ENCODE measurements around the gene SH2B3.
"Not testable (repeated sequence)": the region's sequence is repeated elsewhere in the genome, so short reads cannot be mapped to it uniquely, and the experiment has no call there.

SH2B3 gene

DNA sequence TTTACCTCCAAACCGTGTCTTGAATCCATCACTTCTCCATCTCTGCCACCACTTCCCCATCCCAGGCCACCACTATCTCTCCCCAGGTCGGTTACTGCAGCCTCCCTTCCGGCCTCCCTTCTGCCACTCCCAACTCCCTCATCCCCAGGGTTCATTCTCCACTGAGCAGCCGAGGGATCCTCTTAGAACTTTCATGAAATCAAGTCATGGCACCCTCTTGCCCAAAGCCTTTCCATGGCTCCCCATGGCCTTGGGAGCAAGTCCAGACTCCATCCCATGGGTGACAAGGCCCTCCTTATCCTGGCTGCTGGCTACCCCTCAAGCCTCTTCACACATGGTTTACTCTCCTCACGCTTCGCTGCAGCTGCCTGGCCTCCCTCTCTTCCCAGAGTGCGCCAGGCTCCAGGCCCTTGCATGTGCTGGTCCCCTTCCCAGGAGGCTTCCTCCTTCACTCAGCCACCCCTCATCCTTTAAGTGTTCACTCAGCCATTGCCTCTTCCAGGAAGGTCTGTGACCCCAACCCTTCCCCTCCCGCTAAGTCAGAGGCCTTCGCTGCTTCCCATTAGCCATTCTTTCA, 17.9 kb upstream of the SH2B3 start:
- FAIRE-seq: no peak

DNA sequence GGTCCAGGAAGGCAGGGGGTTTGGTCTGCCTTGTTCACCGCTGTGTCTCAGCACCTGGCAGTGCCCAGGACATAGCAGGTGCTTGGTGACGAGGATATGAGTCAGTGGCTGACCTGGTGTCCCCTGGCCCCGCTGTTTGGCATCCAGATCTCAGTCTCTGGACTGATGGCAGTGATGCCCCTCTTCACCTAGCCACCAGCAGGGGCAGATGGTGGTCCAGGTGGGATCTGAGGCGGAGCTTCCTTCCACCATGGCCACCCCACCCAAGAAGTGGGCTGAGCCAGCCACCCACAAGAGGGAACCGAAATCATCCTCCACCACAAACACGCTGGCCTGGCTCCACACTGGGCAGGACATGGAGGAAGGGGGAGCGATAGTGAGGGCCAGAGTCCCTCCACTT, 16.1 kb upstream of the SH2B3 start:
- no peak for FAIRE-seq

DNA sequence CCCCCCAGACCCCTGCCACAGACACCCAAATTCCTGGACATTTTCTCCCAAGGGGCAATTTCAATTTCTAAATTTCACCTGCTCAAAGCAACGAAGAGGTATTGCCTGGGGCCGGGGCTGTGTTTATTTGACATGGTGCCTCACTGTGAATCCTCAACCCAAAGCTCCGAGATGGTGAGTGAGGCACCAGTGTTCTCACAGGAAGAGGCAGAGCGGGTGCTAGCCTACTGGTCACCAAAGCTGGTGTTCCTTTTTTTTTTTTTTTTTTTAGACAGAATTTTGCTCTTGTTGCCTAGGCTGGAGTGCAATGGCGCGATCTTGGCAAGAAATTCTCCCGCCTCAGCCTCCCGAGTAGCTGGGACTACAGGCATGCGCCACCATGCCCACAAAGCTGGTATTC, 14.8 kb upstream of the SH2B3 start:
- no peak for FAIRE-seq

DNA sequence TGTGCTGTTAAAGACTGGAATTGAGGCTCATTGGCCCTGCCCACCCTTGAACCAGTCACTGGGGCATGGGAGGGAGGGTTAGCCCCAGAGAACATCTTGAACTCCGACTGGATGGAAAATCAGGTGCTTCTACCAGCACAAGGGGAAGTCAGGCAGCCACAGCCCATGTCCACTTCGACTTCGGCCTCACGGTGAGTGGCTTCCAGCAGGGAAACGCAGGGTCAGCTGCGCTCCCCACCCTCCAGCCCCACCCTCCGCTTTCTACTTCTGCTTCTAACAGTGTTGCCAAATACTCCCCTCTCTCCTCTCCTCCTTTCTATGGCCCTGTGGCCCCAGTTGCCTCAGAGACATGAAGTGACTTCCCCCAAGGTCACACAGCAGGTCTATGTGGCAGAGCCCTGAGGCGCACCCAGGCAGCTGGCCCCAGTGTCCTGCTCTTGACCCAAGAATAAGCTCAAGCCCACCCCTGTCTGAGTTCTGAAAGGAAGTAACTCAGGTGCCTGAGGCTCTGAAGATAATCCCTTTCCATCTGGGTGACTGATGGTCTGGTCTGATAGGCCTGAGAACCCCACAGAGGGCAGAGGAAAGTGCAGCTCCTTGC, 11.9 kb upstream of the SH2B3 start:
- FAIRE-seq: no peak

DNA sequence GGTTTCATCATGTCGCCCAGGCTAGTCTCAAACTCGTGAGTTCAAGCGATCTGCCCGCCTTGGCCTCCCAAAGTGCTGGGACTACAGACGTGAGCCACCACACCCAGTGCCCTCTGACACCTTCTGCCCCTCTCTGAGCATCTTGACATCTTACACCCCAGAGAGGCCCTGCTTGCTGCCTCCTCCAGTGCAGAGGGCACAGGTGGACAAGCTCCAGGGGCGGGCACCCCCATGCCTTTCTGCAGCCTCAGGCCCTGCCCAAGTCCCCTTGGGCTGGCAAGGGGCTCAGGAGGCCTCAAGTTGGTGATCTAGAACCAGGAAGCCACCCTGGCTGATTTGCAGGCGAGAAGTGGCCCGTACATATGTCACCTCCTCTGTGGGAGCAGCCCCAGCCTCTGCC, 11.2 kb upstream of the SH2B3 start:
- no peak for FAIRE-seq

DNA sequence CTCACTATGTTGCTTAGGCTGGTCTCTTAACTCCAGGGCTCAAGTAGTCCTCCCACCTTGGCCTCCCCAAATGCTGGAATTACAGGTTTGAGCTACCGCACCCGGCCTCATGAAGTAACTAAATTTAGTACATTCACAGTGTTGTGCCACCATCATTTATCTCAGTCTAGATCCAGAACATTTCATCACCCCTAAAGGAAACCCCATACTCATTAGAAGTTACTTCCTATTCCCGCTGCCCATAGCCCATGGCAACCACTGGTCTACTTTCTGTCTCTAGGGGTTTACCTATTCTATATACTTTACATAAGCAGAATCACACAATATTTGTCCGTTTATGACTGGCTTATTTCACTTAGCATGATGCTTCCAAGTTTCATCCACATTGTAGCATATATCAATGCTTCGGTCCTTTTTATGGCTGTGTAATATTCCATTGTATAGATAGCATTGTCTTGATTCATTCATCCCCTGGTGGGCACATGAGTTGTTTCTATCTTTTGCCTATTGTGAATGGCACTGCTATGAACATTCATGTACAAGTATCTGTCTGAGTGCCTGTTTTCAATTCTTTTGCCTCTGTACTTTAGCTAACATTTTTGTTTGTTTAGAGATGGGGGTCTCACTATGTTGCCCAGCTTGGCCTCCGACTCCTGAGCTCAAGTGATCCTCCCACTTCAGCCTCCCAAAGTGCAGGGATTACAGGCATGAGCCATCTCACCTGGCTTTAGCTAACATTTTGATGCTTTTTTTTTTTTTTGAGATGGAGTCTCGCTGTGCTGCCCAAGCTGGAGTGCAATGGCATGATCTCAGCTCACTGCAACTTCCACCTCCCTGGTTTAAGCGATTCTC, 10.2 kb upstream of the SH2B3 start:
- no peak for FAIRE-seq

DNA sequence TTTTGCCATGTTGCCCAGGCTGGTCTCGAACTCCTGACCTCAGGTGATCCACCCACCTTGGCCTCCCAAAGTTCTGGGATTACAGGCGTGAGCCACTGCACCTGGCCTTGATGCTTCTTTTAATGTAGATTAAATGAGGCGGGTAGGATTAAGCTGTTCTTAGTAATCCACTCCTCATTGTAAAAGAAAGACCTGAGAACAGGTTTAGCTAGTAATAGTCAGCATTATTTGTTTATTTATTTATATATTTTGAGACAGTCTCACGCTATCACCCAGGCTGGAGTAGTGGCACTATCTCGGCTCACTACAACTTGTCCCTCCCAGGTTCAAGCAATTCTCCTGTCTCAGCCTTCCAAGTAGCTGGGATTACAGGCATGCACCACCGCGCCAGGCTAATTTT, 9.5 kb upstream of the SH2B3 start:
- FAIRE-seq: not testable (repeated sequence)

DNA sequence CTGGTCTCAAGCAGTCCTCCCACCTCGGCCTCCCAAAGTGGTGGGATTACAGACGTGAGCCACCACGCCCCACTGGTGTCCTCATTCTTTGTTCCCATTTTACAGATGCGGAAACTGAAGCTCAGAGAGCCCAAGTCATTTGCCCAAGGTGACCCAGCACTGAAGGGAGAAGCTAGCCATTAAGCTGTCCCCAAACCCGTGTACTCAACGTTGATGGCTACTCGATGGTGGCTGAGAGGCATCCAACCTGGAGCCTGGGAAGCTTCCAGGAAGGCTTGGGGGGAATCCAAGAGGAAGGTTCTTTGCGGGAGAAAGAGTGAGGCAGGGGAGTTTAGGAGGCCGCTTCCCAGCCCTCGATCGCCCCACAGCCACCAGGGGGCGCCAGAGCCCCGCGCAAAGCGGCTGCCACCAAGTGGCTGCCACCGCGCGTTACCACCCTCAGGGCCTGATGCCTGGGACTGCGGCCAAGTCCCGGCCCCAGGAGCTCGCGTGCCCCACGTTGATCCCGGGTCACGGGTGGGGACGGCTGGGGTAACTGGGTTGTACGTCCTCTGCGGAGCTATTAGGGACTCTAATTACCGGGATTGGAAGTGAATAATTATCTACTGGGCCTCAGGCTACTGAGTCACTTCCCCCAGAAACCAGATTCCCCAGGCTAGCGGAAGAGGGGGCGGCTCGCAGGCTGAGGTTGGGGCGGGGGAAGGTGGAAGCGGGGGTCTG, 8.8 kb upstream of the SH2B3 start:
- FAIRE-seq: no peak

DNA sequence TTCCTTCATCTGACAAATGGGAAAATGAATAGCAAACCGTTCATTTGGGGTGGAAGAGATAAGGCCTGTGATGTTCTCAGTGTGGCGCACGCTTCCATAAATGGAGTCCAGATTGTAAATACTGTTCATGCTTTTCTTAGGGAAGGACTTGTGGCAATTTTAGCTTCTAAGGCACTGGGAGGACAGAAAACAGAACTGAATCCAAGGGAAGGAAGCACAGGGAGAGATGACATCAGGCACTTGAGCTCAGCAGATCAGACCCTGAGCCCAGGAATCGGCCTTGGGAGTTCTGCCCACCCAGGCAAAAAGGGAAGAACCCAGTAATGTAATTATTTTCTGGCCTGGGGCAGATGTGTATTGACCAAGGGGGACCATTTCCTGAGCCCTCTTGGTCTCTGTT, 7.2 kb upstream of the SH2B3 start:
- no peak for FAIRE-seq

DNA sequence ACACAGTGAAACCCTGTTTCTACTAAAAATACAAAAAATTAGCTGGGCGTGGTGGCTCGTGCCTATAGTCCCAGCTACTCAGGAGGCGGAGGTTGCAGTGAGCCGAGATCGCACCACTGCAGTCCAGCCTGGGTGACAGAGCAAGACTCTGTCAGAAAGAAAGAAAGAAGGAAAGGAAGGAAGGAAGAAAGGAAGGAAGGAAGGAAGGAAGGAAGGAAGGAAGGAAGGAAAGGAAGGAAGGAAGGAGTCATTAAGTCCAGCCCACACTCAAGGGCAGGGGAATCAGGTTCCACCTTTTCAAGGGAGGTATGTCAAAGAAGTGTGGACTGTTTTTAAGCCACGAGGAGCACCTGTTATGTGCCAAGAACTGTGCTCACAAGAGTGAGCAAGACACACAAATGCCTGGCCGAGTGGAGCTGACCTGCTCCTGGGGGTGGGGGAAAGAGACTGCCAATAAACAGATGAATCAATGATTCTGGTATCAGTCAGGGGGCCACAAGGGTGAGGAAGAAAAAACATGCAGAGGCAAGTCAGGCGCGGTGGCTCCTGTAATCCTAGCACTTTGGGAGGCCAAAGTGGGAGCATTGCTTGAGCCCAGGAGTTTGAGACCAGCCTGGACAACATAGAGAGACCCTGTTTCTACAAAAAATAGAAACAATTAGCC, 5.8 kb upstream of the SH2B3 start:
- FAIRE-seq: not testable (repeated sequence)

DNA sequence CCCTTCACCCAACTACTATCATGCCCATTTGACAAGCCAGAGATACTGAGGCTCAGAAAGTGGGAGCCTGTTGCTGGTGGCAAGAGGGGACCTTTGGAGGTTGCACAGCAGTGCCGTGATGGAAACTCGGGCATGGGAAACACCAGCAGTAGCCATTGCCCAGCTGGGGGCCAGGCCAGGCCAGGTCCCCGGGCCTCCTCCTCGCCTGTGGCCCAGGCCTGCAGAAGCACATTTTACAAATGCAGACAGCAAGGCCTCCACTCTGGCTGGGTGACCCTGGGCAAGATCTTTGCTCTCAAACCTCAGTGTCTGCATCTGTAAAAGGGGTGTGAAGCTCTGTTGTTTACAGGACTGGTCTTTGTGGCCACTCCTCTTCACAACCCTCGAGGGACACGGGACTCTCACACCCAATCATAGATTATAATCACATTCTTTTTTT, 4.5 kb upstream of the SH2B3 start:
- FAIRE-seq: no peak

DNA sequence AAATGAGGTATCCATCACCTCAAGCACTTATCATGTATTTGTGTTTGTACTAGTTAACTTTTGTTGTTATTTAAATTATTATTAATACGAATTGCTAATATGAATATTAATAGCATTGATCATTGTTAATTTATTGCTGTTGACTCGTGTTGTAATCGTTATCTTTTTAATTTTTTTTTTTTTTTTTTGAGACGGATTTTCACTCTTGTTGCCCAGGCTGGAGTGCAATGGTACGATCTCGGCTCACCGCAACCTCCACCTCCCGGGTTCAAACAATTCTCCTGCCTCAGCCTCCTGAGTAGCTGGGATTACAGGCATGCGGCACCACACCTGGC, 3.3 kb upstream of the SH2B3 start:
- FAIRE-seq: not testable (repeated sequence)

DNA sequence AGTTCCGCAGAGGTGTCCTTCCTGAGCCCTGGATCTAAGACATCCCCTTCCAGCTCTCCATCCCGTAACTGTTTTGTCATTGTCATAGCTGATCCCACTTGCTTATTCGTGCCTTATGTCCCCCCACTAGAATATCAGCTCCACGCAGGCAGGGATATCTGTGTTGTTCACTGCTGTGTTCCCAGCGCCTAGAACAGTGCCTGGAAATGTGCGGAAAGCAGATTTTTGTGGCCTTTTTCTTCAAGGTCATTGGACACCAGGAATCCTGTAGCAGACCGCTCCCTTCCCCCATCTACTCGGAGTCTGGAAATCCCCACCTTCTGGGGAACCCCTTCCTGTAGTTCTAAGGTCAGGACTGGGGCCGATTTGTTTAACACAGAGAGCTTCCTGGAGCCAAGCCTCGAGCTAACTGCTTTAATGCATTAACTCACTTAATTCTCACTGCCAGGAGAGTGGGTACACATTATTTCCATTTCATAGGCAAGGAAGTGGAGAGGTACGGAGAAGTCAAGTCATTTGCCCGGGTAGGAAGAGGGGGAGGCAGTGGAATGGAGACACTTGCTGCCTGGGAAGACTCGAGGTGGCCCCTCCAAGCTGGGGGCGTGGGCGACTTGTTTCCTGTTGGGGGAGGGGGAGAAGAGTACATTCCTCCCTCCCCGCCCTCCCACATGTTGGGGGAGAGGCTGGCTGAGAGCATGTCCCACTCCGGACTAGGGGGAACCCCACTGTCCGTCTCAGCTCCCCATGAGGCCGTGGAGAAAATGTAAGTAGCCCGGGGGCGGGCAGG, 1.2 kb upstream of the SH2B3 start:
- no peak for FAIRE-seq

DNA sequence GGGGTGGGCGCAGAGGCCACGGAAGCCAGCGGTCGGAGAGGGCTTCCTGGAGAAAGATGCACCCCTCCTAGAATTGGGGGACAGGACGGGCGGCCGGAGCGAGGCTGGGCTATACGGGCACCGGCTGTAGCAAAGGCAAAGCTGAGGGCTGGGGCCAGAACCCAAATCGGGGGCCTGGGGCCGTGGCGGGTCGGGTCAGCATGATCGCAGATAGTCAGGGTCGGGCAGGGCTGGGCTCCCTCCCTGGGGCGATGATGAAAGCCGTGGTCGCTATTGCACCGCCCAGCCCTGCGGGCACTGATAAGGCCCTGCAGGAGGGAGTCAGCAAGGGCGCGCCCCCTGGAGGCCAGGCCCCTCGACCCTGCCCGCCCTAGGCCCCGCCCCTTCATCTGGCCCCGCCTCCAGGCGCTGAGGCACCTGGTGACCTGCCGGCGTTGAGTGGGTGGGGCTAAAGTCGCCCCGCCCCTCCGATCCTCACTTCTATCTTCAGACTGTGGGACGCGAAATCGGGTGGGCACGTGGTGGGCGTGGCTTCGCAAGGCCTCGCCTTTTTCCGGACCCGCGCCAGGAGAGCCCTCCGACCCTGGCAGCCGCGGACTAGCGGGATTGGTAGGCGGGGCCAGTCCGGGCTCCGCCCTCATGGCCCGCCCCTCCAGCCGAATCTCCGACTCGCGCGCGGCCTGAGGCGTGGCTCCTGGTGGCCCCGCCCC, 419 bp upstream of the SH2B3 start:
- peak; percentile 95 for FAIRE-seq

DNA sequence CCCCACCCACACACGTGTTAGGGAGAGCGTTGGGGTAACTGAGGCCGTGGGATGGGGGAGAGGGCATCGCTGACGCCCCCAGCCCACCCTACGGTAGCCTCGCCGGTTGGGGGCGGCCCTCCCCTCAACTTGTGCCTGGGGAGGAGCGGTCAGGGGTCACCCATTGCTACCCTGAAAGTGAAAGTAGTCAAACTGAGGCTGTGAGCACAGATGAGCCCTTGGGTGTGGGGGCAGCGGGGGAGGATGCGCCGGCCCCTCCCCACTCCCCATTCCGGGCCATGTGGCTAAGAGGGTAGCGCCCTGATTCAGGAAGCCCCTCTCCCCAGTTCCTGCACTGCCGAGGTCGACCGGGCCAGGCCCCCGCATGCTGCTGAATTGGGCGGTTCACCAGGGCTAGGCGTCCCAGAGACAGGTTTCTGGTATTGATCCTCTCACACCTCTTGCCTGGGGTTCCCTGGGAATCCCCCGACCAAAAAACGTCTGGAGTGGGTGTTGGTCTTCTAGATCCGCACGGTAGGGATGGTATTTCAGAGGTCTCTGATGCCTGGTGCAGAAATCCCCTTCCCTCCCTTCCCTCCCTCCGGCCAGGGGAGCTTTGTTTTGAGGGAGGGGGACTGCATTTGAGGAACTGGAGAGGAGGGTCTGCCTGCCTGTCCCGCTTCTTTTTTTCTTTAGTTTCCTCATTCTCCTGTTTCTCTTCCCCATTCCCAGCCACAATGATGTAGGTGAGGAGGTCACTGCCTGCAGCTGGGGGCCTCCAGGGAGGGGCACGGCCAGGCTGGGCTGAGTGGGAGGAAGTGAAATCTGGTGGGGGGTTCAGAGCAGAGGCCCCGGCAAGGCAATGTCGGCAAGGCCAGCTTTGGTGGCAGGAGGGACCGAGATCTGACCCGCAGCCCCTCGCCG, 1.0 kb downstream of the SH2B3 start:
- no peak for FAIRE-seq

DNA sequence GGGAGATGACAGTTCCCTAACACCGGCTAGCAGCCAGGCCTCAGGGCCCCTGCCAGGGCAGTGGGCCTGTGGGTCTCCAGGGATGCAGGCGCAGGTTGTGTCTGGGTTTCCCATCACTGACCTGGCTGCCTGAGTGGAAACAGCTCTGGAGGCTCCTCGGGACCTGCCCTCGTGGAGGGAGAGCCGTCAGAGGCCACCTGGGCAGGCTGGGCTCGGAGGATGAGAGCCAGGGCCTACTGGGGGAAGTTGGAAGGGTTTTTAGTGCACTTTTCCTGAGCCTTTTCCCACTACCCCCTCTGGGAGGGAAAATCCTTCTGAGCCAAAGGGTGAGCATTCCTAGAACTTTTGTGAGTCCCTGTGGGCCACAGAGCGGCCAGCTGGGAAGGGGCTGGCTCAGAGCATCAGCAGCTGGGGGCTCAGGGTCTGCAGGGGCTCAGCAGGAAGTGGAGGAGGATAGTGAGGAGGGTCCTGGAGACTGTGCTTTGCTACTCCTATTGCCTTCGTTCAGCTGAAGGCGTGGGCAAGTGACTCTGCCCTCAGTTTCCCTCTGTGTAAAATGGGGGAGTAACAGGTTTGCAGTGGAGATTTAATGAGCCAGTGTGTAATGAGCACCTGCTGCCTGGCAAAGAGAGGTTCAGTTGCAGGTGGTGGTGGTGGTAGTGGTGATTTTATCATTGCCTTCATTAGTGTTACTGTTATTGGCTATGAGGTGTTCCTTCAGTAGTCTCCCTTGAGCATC, 1.8 kb downstream of the SH2B3 start:
- FAIRE-seq: no peak

DNA sequence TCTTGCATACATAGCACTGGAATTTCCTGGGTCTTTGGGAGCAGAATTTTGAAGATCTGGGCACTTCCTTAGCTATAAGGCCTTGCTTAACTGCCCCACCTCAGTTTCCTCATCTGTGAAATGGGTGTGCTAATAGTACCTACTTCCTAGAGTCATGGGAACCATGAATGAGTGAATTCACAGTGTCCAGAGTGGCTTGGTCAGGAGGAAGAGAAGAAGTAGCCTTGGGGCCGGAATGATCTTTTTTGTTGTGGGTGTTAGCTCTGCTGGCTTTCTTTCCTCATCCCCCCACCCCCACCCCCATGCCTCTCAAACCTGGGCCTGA, 2.4 kb downstream of the SH2B3 start:
- no peak for FAIRE-seq

DNA sequence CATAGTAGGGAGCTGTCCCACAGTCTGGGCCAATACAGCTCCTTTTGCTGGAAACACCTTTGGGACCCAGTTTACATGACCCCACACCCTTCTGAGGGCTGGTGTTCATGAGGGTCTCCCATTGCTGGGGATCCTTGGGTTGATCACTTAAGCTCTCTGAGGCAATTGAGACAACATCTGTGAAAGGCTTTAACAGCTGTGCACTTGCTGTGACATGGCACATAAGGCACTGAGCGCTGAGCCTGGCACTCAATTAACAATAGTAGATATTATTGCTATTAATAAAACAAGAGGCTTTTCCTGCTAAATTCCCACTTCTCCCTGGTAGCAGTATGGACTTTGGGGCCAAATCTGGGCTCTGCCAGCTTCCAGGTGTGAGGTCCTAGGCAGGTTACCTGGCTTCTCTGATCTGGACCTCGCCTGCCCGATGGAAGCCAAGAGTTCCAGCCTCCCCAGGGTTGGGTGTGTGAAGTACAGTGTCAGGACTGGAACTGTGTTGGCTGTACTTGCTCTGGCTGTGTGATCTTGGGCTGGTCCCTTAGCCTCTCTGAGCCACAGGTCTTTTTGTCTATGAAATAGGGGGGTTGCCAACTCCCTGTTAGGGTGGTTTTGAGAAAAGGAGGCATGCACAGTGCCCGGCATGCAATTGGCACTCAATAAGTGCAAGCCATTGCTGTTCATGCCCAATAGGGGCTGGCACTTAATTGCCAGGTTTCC, 3.1 kb downstream of the SH2B3 start:
- FAIRE-seq: no peak

DNA sequence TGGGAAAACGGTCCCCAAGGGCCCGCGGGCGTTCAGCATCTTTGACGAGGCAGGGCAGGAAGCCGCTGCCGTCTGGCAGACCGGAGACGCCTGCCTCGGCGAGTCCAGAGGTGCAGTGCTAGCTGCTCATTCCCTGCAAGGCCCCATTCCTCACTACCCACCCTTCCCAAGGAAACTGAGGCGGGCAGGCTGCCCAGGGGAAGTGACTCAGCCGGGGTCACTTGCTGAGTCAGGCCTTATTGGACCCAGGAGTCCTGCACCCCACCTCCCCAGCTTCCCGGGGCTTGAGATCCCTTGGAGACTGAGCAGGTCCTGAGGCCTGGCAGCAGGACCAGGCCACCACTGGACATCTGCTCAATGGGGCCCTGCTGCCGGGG, 3.7 kb downstream of the SH2B3 start:
- no peak for FAIRE-seq
